Osteocyte (in vitro differentiated cells): ENCODE data around the gene DNAJB12. TPM values are rescaled to one million over a fixed set of nuclear protein-coding genes. Genes with fewer than 3 reads are reported as not detected.
A peak's percentile ranks its signal among the peaks of the same experiment; 100 is the strongest.

Experiments used
- DNase-seq: peaks from one replicate; pipeline ENCODE4 v3.0.0; 2021; ENCODE audit warnings: mixed read lengths; ENCODE audit not compliant: unreplicated experiment; ENCODE audit errors: extremely low spot score
- H3K27ac Mint-ChIP-seq: one replicate; pipeline ENCODE4 v1.8.0; 2021; ENCODE audit warnings: mild to moderate bottlenecking, mixed read lengths; ENCODE audit not compliant: unreplicated experiment
- H3K27me3 Mint-ChIP-seq: one replicate; pipeline ENCODE4 v1.8.0; 2021; ENCODE audit warnings: mixed read lengths; ENCODE audit not compliant: unreplicated experiment
- H3K36me3 Mint-ChIP-seq: one replicate; pipeline ENCODE4 v1.8.0; 2021; ENCODE audit warnings: mixed read lengths; ENCODE audit not compliant: unreplicated experiment
- H3K4me1 Mint-ChIP-seq: one replicate; pipeline ENCODE4 v1.8.0; 2021; ENCODE audit warnings: mixed read lengths; ENCODE audit not compliant: unreplicated experiment
- H3K4me3 Mint-ChIP-seq: one replicate; pipeline ENCODE4 v1.8.0; 2021; ENCODE audit warnings: mild to moderate bottlenecking, moderate library complexity, mixed read lengths; ENCODE audit not compliant: unreplicated experiment
- H3K9me3 Mint-ChIP-seq: one replicate; pipeline ENCODE4 v1.8.0; 2021; ENCODE audit warnings: mixed read lengths; ENCODE audit not compliant: unreplicated experiment
- total RNA-seq: library from RNA; stranded (reverse); gene quantifications from 2 replicates; pipeline ENCODE4 v1.2.1, GENCODE V29; 2021
- TF ChIP-seq, protein P1 (sequence below): fragments of 200-600 bp; sonication (generic); IDR thresholded peaks from 2 replicates; pipeline ENCODE4 v1.5.0; 2021; ENCODE audit warnings: antibody characterized with exemption, mild to moderate bottlenecking, moderate library complexity

DNAJB12 gene
- total RNA-seq, 1 donor from 2014 or later, result 43.0 TPM

DNA sequence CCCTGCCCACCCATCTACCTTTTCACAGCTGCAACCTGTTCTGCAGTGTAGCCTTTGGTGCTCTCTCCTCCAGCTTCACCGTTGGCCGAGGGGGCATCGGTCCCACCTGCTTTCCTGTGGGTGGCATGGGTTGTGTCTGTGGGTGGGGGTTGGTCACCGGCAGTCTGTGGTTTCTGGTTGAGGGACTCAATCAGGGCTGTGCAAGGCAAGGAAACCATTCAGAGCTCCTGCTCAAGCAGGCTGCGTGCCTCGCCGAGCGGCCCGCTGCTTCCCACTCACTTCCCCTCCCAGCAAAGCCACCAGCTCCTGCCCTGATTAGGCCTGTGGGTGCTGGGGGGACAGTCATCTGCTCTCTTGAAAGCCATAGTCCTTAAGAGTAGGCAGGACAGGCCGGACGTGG lies 9.8 kb downstream of the DNAJB12 start:
- H3K36me3 Mint-ChIP-seq, result peaks cover 31% of the 10 kb centered on the region
- no peak for DNase-seq
- peaks cover 2% of the 10 kb centered on the region for H3K4me1 Mint-ChIP-seq
- TF ChIP-seq, protein P1, sequence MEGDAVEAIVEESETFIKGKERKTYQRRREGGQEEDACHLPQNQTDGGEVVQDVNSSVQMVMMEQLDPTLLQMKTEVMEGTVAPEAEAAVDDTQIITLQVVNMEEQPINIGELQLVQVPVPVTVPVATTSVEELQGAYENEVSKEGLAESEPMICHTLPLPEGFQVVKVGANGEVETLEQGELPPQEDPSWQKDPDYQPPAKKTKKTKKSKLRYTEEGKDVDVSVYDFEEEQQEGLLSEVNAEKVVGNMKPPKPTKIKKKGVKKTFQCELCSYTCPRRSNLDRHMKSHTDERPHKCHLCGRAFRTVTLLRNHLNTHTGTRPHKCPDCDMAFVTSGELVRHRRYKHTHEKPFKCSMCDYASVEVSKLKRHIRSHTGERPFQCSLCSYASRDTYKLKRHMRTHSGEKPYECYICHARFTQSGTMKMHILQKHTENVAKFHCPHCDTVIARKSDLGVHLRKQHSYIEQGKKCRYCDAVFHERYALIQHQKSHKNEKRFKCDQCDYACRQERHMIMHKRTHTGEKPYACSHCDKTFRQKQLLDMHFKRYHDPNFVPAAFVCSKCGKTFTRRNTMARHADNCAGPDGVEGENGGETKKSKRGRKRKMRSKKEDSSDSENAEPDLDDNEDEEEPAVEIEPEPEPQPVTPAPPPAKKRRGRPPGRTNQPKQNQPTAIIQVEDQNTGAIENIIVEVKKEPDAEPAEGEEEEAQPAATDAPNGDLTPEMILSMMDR, result no peak
- no peaks in the 10 kb centered on the region for H3K27me3 Mint-ChIP-seq
- no peak overlapping the region for H3K27ac Mint-ChIP-seq
- no peak overlapping the region for H3K4me3 Mint-ChIP-seq
- H3K9me3 Mint-ChIP-seq, result no peaks in the 10 kb centered on the region

DNA sequence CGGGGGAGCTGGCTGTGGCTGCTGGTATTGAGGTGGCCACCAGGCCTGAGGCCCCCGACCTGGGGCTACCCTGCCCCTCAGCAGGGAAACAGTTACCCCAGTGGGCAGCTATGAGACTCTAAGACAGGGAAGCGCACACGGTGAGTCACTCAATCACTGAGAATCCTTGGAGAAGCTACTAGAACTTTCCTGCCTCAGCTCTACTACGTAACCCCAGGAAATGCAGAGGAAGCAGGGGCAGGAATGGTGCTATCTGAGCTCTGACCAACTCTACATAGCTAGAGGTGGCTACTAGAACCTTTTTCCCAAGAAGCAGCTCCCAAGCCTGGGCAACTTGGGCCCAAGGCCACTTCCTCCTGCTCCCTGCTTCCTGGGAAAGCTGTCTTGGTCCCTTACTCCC lies 11.8 kb downstream of the DNAJB12 start:
- TF ChIP-seq, protein P1, result no peak
- Mint-ChIP-seq H3K4me3 (no peak overlapping the region), H3K9me3 (no peaks in the 10 kb centered on the region), H3K27me3 (no peaks in the 10 kb centered on the region), H3K27ac (no peak overlapping the region), H3K4me1 (no peaks in the 10 kb centered on the region), H3K36me3 (peaks cover 31% of the 10 kb centered on the region)
- DNase-seq, result no peak

GRCh38 chr10:72340510-72341261 lies 14.0 kb downstream of the DNAJB12 start:
- no peak overlapping the region for H3K4me3 Mint-ChIP-seq
- H3K36me3 Mint-ChIP-seq, result peaks cover 36% of the 10 kb centered on the region
- TF ChIP-seq, protein P1, result peak; percentile 92
- peaks cover 17% of the 10 kb centered on the region for H3K4me1 Mint-ChIP-seq
- DNase-seq, result no peak
- H3K9me3 Mint-ChIP-seq, result no peaks in the 10 kb centered on the region
- no peaks in the 10 kb centered on the region for H3K27me3 Mint-ChIP-seq
- H3K27ac Mint-ChIP-seq, result peak overlapping the region; percentile 38

- peak overlapping the region; percentile 18 for H3K27ac Mint-ChIP-seq
- TF ChIP-seq, protein P1, result no peak
- H3K4me3 Mint-ChIP-seq, result no peak overlapping the region
- H3K27me3 Mint-ChIP-seq, result no peaks in the 10 kb centered on the region
- H3K9me3 Mint-ChIP-seq, result no peaks in the 10 kb centered on the region
- peaks cover 41% of the 10 kb centered on the region for H3K4me1 Mint-ChIP-seq
- DNase-seq, result no peak
- peaks cover 28% of the 10 kb centered on the region for H3K36me3 Mint-ChIP-seq
These were observed 16.5 kb downstream of the DNAJB12 start for GRCh38 chr10:72338180-72338579.

DNA sequence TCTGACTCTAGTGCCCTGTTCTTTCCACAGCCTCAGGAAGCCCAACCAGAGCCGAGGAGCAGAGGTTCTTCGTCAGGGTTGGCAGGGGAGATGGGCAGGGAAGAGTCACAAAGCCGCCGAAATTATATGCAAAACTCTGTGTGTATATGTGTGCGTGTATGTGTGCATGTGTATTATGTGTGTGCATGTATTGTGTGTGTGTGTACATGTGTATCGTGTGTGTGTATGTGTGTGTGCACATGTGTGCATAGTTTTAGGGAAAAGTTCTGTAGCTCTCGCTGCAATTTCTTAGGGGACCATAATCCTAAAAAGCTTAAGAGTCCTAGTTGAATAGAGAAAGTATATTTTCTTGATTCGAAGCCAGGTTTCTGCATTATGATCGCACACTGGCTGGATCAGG lies 17.0 kb downstream of the DNAJB12 start:
- Mint-ChIP-seq H3K36me3 (peaks cover 27% of the 10 kb centered on the region), H3K27me3 (no peaks in the 10 kb centered on the region), H3K9me3 (no peaks in the 10 kb centered on the region), H3K4me1 (peaks cover 46% of the 10 kb centered on the region), H3K4me3 (no peak overlapping the region), H3K27ac (peak overlapping the region; percentile 18)
- DNase-seq, result no peak
- TF ChIP-seq, protein P1, result no peak
